TTC549 (cell line): ENCODE results near the gene USP34.
A peak's percentile ranks its signal among the peaks of the same experiment; 100 is the strongest.
"Not testable (repeated sequence)": the region's sequence is repeated elsewhere in the genome, so short reads cannot be mapped to it uniquely, and the experiment has no call there.

ENCODE experiments used
- FAIRE-seq: peaks from 2 replicates; lab custom pipeline; 2012; peaks lifted over from hg19 to GRCh38; lab: Jason Lieb, UNC

USP34 gene

DNA sequence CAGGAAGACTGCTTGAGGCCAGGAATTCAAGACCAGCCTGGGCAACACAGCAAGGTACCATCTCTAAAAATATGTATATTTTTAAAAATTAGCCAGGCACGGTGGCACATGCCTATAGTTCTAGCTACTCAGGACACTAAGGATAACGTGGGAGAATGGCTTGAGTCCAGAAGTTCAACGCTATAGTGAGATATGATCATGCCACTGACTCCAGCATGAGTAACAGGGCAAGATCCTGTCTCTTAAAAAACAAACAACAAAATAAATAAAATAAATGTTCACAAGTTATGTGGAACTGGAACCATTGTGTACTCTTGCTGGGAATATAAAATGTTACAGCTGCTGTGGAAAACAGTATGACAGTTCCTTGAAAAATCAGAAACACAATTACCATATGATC, 47.2 kb downstream of the USP34 start:
- FAIRE-seq: no peak

DNA sequence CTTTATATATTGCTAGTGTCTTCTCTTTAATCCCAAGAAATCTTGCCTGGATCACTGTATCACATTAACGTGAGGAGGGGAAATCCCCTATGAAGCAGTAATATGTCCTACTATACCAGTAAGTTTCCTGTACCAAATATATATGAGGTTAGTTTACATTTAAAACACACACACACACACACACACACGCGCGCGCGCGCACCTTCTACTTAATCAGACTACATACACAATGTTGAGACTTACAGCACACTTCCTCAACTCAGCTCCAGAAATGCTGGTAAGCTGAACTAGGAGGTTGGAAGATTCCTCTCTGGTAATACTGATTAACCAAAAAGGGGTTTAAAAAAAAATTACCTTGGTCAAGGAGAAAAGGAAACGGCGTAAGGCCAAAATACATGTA, 49.3 kb downstream of the USP34 start:
- FAIRE-seq: no peak

DNA sequence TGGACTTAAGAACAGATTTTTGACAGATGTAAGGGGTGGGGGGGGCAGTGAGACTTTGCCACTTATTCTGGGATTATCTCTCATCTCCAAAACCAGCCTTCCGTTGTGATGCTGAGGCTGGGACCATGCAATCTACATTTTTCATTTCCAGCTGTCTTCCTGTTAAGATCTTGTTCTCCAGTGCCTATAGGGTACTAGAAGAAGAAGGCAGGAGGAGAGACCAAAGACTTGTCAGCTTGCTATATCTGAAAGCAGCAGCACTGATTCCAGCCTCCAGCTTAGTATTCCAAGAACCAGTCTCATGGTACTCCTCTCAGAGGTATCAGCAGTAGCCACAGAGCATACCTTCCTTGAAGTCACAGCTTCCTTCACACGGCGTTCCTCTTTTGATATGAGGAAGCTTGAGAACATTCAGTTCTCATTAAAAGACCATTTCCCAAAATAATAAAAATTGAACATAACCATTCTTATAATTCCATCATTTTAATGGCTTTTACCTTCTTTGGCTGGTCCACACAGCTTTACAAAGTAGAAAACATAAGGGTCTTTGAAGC, 49.8 kb downstream of the USP34 start:
- no peak for FAIRE-seq

DNA sequence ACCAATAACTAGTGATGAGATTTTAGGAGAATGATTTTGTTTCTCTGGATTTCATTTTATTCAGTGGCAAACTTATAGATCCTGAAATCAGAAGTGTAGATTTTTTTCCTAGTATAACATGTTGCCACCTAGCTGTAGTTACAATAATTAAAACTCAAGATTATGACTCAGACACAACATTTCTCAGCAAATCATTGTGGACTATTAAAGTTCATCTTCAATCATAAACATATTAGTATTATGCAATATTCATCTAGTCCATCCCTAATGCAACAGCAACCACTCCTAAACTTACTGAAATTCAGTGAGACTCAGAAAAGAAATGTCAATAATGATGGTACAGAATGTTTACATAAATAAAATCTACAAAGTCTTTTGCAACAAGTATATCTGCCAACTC, 51.3 kb downstream of the USP34 start:
- FAIRE-seq: no peak

DNA sequence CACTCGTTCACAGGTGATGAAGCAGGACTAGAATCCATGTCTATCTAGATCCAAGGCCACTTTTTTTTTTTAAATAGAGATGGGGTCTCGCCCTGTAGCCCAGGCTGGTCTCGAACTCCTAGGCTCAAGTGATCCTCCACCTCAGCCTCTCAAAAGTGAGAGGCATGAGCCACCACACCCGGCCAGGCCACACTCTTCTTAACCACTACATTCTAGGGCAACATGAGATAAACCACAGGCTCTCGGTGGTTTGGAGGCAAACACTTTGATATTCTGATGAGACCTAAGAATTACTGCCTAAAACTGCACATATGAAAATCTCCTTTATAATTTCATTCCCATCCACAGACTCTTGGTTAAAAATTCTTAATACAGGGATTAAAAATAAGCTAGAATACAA, 51.8 kb downstream of the USP34 start:
- FAIRE-seq: no peak

DNA sequence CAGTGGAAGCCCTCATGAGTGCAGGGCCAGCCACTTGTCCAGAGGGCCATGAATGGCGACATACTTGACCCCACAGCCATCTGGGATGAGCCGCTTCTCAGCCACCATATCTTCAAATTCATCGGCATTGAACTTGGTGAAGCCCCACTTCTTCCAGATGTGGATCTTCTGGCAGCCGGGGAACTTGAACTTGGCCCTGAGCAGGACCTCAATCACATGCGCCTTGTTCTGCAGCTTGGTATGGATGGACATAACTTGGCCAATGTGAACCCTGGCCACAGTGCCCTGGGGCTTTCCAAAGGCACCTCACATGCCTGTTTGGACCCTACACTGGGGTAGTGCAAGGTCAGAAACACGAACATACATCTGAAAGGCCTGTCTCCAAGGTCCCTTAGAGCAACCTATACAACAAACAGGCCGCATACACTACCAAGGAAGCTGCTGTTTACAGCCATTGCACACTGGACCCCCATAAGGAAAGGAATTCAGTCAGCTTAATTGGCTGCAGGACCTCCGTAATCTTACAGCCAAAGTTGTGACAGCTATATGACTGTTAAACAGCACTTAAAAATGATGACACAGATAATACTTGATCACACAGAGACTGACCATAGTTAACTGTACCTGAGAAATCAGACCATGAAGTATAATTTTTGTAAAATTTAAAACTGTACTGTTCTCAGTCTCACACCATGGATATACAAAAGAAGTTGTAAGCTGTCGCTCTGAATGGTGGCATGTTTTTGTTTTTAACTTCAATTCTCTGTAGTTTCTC, 53.8 kb downstream of the USP34 start:
- FAIRE-seq: no peak

DNA sequence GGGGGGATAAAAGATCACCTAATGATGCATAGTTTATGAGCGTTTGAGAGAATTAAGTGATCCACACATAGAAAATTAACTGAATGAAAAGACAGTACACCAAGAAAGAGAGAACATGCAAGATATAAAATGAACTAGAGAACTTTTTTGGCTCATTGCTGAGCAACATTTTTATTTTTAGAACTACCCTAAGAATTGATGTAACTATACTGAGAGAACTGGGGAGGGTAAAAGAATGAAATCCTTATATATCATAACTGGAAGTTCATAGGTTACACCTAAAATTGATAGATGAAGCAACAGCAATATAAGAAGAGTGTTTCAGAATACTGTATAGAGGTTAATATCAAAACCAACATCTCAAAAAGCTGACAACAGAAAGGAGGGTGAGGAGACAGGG, 55.6 kb downstream of the USP34 start:
- FAIRE-seq: no peak

DNA sequence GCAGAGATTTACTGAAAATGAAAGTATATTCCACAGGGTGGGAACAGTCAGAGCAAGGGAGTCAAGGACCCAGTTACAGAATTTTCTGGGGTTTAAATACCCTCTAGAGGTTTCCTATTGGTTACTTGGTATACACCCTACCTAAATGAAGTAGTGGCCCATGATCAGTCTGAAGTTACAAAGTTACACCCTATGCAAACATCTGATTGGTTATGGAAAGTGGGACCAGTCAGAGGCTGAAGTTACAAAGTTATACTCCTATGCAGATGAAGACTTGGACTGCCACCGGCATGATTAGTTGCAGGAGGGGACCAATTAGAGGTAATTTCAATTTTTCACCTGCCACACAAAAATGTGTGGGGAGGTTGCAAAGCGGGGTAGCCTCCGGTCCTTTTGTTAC, 56.2 kb downstream of the USP34 start:
- no peak for FAIRE-seq

DNA sequence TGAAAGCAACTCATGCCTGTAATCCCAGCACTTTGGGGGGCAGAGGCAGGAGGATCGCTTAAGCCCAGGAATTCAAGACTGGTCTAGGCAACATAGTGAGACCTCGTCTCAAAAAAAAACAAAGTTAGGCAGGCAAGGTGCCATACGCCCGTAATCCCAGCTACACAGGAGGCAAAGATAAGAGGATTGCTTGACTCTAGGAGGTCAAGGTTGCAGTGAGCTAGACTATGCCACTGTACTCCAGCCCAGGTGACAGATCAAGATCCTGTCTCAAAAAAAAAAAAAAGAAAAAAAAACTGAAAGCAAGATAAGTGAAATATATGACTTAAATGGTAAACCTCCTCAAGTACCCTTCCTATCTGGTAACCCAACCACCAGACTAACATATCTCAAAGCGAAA, 59.8 kb downstream of the USP34 start:
- no peak for FAIRE-seq

DNA sequence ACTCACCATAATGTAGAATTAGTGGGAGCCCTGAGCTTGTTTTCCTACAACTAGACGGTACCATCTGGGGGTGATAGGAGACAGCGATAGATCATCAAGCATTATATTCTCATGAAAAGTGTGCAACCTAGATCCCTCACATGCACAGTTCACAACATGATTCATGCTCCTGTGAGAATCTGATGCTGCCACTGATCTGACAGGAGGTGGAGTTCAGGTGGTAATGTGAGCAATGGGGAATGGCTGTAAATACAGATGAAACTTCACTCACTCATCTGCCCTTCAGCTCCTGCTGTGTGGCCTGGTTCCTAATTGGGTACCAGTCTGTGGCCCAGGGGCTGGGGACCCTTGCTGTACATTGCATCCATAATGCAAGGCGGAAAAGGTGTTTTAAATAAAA, 60.7 kb downstream of the USP34 start:
- FAIRE-seq: no peak

DNA sequence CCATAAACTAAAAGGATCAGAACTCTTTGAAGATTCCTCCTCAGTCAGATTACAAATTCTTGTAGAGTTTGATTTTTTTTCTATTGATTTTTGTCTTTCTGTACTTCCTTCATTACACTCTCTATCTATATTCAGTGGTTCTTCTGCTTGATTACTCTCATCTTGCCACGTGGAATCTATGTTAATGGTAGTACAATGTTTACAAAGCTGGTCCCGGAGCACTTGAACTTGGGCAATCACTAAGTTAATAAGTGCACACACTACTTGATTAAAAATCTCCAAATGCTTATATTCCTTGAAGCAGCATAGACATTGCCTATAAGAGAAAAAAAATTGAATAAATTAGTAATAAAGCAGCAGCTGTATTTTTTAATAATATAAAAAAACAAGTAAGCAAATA, 65.1 kb downstream of the USP34 start:
- FAIRE-seq: no peak

DNA sequence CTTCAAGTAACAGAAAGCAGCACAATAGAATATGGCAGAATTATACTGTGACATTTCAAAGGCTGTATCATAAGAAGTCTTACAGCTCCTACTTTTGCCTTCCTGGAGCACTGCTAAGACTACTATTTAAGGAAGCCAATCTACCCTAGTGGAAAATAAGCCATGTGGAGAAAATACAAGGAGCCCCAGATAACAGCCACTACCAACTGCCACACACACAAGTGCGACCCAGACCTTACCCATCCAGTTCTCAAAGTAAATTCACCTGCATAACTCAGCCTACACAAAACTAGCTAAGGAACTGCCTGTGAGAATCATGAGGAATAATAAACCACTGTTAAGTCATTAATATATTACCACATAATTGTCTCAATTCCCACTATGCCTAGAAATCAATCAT, 66.4 kb downstream of the USP34 start:
- FAIRE-seq: no peak

DNA sequence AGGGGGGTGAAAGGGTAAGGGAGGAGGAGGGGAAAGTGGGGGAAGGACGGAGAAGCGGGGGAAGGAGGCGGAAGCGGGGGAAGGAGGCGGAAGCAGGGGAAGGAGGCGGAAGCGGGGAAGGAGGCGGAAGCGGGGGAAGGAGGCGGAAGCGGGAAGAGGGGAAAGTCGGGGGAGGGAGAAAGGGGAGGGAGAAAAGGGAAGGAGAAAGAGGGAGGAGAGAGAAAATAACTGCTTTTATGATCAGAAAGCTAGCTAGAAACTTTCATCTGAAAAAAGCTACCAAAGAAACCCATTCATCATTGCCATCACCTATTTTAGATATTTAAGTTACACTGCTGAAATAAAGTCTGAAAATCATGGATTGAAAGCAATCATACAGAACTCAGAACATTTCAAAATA, 72.5 kb downstream of the USP34 start:
- no peak for FAIRE-seq

DNA sequence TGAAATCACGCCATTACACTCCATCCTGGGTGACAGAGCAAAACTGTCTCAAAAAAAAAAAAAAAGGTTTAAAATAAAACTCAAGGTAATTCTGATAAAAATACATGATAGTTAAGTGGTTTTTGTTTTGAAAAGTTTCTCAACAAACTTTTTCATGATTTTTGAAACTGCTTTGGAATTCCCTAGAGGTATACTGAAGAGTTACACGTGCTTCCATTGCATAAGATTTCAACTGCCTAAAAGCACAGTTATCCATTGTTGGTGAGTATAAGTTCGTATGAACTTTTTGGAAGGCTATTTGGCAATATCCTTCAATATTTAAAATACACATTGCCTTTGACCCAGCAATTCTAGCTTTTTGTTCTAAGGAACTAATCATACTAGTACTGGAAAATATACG, 74.9 kb downstream of the USP34 start:
- no peak for FAIRE-seq

DNA sequence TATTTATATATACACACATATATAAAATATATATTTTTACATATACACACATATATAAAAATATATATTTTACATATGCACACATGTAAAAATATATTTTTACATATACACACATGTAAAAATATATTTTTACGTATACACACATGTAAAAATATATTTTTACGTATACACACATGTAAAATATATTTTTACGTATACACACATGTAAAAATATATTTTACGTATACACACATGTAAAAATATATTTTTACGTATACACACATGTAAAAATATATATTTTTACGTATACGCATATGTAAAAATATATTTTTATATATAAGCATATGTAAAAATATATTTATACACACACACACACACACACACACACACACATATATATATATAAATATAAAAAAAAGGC, 83.3 kb downstream of the USP34 start:
- peak; percentile 99 for FAIRE-seq

DNA sequence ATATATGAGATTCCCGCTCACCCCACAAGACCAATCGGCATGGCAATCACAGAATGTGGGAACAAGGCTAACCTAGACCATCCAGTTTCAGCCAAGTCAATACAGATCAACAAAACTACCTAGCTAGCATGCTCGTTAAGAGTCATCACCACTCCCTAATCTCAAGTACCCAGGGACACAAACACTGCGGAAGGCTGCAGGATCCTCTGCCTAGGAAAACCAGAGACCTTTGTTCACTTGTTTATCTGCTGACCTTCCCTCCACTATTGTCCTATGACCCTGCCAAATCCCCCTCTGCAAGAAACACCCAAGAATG, 90.0 kb downstream of the USP34 start:
- FAIRE-seq: not testable (repeated sequence)

DNA sequence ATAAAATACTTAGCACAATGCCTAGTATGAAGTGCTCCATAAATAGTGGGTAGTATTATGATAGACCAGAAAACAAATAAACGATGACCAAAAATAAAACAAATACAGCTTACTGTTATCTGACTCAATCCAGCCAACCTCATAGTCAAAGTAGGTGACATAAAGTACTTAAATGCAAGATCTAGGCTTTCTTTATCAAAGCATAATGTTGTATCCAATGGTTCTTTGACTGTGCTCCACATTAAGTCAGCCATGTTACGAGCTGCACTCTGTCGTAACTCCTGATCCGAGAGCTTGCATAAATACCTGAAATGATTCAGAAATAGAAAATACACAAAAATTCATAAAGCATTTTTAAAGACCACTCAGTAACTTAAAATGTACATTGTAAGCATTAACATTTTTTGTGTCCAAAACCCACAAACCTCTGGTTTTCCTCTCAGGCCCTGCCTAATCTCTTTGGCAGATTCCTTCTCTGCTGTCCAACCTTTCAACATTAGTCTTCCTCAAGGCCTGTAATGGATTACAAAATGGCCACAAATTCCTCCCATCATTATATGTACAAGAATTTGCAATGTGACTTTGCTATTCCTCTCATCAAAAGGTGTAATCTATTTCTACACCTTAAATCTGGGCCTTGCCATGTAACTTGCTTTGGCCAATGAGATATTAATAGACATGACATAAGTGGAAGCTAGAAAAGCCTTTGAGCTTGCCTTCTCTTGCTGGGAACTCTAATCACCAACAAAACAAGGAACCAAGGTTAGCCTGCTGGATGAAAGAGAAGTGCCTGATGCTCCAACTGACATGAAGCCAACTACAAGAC, 90.6 kb downstream of the USP34 start:
- peak; percentile 7 for FAIRE-seq

DNA sequence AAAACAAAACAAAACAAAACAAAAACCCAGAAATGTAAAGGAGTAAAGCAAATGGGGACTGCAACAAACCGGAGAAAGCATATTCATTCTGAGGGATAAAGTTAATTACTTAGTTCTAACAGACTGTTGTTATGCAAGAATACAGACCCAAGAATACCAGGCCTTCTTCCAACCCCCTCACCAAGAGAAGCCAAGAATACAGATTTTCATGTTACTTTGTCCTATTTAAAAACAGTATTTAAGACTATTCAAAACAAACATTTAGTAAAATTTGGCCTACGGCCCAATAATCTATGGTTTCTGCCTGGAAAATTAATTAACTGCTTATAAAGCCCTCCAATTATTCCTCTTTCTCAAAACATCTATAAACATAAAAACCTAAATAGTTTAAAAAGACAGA, 91.4 kb downstream of the USP34 start:
- no peak for FAIRE-seq

DNA sequence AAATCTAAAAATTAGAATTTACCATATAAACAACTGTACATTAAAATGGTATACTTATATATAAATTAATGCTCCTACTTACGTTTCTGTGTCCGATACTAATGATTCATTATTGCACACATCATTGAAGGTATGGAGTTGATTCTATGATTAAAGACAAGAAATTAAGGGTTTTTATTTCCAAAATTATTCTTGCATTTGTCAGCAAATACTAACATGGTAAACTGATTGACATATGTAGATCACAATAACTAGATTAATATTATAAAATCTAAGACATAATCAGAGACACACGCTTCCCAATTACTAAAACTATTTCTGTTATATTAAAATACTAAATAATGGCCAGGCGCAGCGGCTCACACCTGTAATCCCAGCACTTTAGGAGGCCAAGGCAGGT, 92.6 kb downstream of the USP34 start:
- peak; percentile 19 for FAIRE-seq

DNA sequence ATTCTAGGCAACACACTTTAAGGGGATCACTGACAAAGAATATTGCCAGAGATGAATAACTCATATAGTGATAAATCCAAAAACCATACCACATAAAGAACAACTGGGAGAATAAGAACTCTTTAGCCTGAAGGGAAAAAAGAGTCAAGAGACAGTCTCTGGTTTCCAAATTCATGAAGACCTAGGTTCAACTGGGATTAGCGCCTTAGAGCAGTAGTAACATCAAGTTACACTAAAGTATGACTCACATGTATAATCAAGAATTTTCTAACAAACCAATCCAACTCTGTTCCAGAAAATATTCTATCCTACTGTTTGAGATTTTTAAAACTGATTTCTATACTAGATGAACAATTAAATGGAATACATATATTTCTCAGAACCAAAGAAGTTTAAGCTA, 93.8 kb downstream of the USP34 start:
- no peak for FAIRE-seq

DNA sequence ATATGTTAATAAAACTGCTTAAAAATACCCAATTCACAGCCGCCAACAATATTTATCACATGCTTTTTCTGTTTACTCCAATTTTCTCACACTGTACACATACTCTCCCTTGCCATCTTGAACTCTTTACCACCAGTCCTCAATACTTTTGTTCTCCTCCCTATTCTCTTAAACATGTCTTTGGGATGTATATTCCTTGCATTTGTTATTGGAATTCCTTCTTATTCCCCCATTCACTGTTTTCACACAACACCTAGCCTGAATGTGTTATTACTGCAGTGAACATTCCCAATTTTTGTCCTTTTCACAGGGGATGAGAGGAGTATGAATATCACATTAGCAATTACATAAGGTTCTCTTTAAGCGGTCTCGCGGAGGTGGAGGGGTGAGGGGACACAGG, 94.7 kb downstream of the USP34 start:
- no peak for FAIRE-seq

DNA sequence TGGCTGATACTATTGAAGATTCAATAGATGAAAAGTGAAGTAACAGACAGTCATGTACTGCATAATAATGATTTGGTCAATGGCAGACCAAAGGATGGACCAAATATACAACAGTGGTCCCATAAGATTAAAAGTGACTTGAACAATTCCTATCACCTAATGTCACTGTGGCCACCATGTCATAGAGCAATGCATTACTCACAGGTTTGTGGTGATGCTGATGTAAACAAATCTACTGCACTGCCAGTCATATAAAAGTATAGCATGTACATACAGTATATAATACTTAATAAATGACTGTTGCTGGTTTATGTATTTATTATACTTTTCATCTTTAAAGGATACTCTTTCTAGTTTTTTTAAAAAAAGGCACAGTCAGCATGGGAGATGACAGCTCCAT, 99.9 kb downstream of the USP34 start:
- FAIRE-seq: no peak
